Measurements from ENCODE around the gene MICOS13. TPM values are rescaled to one million over a fixed set of nuclear protein-coding genes. Genes with fewer than 3 reads are reported as not detected.

The MICOS13 gene
- total and polyA plus RNA-seq, 10 of the 15 experiments (the other 5 are each of a cell fraction or from before 2014, with no cell fraction given): 9.4 to 211 (median 51.3) TPM

DNA sequence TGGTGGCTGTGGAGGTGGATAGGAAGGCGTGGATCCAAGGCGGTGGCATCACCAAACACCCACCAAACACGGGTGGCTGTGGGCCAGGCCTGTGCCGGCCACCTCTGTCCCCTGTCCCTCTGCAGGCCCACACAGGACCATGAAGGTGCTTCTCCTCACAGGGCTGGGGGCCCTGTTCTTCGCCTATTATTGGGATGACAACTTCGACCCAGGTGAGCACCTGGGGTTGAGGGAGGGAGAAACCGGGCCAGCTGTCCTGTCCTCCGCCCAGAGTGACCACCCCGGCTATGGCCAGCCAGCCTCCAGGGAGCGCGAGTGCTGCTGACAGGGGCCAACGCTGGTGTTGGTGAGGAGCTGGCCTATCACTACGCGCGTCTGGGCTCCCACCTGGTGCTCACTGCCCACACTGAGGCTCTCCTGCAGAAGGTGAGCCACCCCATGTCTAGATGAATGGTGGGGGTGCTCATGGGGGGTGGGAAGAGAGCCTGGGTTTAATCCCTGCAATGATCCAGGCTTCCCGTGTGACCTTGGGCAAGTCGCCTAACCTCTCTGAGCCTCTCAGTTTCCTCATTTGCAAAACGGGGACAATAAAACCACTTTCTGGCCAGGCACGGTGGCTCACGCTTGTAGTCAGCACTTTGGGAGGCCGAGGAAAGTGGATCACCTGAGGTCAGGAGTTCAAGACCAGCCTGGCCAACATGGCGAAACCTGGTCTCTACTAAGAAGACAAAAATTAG, 4.5 kb upstream of the MICOS13 start (continued):
- TF ChIP-seq, protein P1, sequence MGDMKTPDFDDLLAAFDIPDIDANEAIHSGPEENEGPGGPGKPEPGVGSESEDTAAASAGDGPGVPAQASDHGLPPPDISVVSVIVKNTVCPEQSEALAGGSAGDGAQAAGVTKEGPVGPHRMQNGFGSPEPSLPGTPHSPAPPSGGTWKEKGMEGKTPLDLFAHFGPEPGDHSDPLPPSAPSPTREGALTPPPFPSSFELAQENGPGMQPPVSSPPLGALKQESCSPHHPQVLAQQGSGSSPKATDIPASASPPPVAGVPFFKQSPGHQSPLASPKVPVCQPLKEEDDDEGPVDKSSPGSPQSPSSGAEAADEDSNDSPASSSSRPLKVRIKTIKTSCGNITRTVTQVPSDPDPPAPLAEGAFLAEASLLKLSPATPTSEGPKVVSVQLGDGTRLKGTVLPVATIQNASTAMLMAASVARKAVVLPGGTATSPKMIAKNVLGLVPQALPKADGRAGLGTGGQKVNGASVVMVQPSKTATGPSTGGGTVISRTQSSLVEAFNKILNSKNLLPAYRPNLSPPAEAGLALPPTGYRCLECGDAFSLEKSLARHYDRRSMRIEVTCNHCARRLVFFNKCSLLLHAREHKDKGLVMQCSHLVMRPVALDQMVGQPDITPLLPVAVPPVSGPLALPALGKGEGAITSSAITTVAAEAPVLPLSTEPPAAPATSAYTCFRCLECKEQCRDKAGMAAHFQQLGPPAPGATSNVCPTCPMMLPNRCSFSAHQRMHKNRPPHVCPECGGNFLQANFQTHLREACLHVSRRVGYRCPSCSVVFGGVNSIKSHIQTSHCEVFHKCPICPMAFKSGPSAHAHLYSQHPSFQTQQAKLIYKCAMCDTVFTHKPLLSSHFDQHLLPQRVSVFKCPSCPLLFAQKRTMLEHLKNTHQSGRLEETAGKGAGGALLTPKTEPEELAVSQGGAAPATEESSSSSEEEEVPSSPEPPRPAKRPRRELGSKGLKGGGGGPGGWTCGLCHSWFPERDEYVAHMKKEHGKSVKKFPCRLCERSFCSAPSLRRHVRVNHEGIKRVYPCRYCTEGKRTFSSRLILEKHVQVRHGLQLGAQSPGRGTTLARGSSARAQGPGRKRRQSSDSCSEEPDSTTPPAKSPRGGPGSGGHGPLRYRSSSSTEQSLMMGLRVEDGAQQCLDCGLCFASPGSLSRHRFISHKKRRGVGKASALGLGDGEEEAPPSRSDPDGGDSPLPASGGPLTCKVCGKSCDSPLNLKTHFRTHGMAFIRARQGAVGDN (IDR thresholded peaks at IDR 0.05): no peak
- TF ChIP-seq BHLHE40 (IDR thresholded peaks at IDR 0.05; ENCODE audit: borderline replicate concordance in 1 of 2, low read depth in 2 of 2, low read length in 1 of 2) (no peak), SPI1 (IDR thresholded peaks at IDR 0.05; ENCODE audit: borderline replicate concordance, insufficient read depth, low read depth, low read length) (no peak), GATAD2B (conservative IDR thresholded peaks at IDR 0.05; ENCODE audit: low read depth) (no peak), ZBED1 (IDR thresholded peaks at IDR 0.05; ENCODE audit: borderline replicate concordance) (no peak), MEF2A (IDR thresholded peaks at IDR 0.05; ENCODE audit: insufficient read depth, low read depth, low read length) (no peak), FOXK2 (IDR thresholded peaks at IDR 0.05) (no peak), TAF1 (IDR thresholded peaks at IDR 0.05; ENCODE audit: borderline replicate concordance, low read depth, low read length) (no peak), E2F4 (IDR thresholded peaks at IDR 0.05; ENCODE audit: low read depth, low read length) (no peak), BCL3 (IDR thresholded peaks at IDR 0.05; ENCODE audit: borderline replicate concordance, insufficient read depth, low read depth, low read length, poor library complexity, severe bottlenecking) (no peak)

All from GM12878 (cell line).